ENCODE results near the gene P2RY2.

GRCh38 chr11:73168925-73169579 is 49.0 kb upstream of the P2RY2 start:
- TF ChIP-seq CTCF (IDR thresholded peaks at IDR 0.05) (no peak), POLR2A (IDR thresholded peaks at IDR 0.05) (no peak)

All from heart left ventricle (tissue), 13 donors.